GM10847 (cell line): ENCODE results near the gene TMEM43.

ENCODE experiments used
- POLR2A ChIP-seq: IDR thresholded peaks from 2 replicates; pipeline ENCODE4 v1.6.1; 2011; ENCODE audit not compliant: insufficient read length; ENCODE audit errors: extremely low read depth

Gene TMEM43

DNA sequence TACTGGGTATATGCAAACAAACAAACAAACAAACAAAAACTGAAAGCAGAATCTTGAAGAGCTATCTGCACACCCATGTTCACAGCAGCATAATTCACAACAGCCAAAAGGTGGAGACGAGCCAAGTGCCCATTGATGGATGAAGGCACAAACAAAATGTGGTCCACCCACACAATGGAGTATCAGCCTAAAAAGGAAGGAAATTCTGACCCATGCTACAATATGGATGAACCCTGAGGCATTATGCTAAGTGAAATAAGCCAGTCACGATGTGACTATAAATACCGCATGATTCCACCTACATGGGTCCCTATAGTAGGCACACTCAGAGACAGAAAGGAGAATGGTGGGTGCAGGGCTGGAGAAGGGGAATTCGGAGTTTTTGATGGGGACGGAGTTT, 29.4 kb downstream of the TMEM43 start:
- TF ChIP-seq POLR2A: no peak

GRCh38 chr3:14154895-14155440, 30.1 kb downstream of the TMEM43 start:
- no peak for TF ChIP-seq POLR2A

- no peak for TF ChIP-seq POLR2A
These were observed 31.3 kb downstream of the TMEM43 start for GRCh38 chr3:14156201-14156600.

DNA sequence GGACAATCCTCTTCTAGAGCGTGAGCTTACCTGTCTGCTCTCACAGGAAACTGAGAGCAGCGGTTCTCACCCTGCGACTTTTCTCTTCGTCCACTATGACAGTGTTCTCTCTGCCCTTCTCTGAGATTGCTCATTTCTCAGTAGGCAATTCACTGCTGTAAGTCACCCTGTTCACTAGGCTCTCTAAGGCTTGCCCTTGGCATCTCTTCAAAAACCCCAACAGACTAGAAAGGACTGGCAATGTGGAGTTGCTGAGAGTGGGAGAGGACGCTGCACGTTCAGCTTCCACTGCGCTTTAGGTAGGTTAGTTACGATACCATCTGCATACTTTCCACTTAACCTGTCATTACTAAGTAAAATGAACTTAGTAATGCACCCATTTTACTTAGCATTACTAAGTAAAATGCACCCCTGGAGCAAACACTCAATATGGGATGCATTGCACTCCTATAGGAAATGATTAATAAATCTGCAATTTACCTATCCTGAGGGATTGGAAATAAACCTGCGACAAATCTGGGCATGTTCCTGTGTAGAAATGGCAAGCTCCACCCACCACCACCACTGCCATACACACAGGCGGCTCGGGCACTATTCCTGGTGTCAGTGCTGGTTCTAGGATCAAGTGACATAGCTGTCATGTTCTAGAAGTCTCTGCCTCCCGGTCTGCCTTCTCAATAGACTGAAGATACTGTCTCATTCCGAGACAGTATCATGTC, 32.1 kb downstream of the TMEM43 start:
- no peak for TF ChIP-seq POLR2A

GRCh38 chr3:14157951-14158350, 33.1 kb downstream of the TMEM43 start:
- TF ChIP-seq POLR2A: no peak

DNA sequence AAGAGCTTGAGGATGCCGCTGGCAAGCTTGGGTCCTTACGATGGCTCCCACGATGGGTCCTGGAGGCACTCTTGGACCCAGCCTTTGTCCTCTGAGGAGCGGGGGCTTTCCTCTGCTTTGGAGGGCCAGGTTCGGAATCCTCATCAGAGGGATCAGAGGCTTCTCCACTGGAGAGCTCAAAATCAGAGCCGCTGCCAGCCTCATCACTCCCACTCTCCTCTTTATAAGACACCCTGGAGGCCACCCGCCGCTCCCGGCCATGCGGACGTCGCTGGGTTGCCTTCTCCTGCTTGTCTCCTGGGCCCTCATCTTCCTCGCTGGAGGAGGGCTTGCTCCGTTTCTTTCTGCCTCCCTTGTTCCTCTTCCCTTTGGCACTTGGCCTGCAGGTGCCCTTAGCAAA, 33.5 kb downstream of the TMEM43 start:
- TF ChIP-seq POLR2A: no peak

GRCh38 chr3:14159426-14159825, 34.6 kb downstream of the TMEM43 start:
- no peak for TF ChIP-seq POLR2A

- no peak for TF ChIP-seq POLR2A
These were observed 36.4 kb downstream of the TMEM43 start for GRCh38 chr3:14161282-14161681.

DNA sequence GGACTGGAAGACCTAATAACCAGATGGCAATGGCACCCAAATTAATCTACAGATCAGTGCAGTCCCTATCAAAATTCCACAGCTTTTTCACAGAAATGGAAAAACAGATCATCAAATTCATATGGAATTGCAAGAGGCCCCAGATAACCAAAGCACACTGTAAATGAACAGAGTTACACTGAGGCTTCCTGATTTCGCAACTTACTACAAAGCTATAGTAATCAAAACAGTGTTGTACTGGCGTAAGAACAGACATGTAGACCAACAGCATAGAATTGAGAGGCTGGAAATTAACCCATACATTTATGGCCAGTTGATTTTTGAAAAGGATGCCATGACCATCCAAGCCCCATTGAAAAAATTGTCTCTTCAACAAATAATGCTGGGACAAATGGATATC, 37.3 kb downstream of the TMEM43 start:
- TF ChIP-seq POLR2A: no peak

DNA sequence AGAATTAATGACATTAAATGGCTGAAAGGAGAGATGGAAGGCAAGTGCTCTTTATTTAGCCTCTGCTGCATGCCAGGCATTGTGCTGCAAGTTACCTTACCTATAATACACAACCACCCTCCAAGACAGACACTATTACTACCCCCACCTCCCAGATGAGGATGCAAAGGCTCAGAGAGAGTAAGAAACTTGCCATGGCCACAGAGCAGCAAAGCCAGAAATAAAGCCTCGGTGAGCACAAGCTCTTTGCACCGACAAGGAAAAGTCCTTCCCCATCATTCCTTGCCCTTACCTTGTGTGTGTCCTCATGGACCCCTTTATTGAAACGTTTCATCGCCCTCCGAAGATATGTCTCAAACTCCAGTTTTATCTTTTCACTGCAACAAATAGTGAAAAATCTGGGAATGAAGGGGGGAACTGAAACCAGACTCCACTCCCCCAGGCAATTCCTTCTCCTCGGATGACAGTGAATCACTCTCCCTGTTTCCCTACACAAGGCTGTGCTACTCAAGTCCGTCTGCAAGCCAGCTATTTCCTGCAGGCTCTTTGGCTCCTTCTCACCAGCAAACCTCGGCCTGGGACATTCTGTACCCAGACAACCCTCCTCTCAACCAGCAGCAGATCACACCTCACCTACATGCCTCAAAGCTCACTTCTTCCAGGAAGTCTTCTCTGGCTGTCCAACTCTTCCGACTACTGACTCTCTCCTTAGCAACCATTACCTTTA, 42.2 kb downstream of the TMEM43 start:
- TF ChIP-seq POLR2A: no peak

- TF ChIP-seq POLR2A: no peak
These were observed 44.6 kb downstream of the TMEM43 start for GRCh38 chr3:14169435-14169834.

GRCh38 chr3:14169871-14170270, 45.0 kb downstream of the TMEM43 start:
- no peak for TF ChIP-seq POLR2A

- TF ChIP-seq POLR2A: no peak
These were observed 45.8 kb downstream of the TMEM43 start for GRCh38 chr3:14170531-14171159.

- no peak for TF ChIP-seq POLR2A
These were observed 47.6 kb downstream of the TMEM43 start for GRCh38 chr3:14172496-14172895.

- no peak for TF ChIP-seq POLR2A
These were observed 49.6 kb downstream of the TMEM43 start for GRCh38 chr3:14174483-14174882.
